CD4-positive, alpha-beta T cell treated with Interleukin-1 beta for 1 hour (primary cell): ENCODE results near the gene ATXN2.
"Not testable (repeated sequence)": the region's sequence is repeated elsewhere in the genome, so short reads cannot be mapped to it uniquely, and the experiment has no call there.

Source experiments
- DNase-seq, 2 donors: peaks; one replicate each; pipeline ENCODE4 v3.0.0-alpha.2; 2020 to 2022

The ATXN2 gene

DNA sequence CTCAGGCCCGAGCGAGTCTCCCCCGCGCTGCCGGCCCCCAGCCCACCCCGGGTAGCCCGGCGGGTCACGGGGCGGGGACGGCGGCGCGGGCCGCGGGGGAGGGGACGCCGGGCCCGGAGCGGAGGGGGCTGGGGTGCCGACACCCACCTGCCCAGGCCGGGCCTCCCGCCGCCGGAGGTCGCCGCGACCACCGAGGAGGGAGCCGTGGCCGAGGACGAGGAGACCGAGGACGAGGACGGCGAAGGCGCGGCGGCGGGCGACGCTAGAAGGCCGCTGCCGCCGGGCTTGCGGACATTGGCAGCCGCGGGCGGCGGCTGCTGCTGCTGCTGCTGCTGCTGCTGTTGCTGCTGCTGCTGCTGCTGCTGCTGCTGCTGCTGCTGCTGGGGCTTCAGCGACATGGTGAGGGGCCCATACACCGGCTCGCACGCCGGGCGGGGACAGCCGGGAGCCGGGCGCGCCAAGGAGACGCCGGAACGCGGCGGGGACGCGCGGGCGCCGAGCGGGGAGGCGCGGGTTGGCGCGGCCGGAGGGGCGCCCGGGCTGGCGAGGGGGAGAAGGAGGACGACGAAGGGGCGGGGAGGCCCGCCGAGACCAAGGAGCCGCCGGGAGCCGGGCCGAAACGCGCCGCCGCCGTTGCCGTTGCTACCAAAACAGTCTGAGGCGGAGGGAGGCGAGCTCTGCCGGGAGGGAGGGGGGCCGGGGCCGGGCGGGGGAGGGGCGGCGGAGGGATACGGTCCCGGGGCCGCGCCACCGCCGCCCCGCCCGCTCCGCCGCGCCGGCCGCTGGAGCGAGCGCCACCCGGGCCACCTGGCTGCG, at the start of gene ATXN2:
Gene ATXN2, minus strand, starts transcription at position 679 of the 816 bp plus-strand sequence. Its CDS starts 281 bp downstream, at position 398.
- DNase-seq: peak; percentile 69 to 76

GRCh38 chr12:111645433-111645832, 46.3 kb upstream of the ATXN2 start:
- DNase-seq: no peak

DNA sequence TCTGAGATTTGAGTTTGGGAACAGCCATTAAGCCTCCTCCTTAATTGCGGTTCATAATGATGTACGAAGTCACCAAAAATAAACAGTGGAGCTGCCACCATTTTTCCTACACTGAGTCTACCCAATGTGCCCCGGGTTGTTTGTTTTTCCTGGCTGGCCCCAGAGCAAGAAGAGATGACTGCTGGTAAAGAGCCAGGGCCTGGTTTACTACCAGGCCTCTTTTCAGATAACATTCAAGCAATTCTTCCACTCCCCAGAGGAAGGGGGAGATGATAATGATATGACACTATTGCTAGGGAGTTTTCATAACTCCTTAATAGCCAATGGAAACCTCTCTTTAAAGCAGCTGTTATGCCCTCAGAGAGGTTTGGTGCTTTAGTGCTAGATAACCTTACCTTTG, 44.3 kb upstream of the ATXN2 start:
- DNase-seq: no peak

DNA sequence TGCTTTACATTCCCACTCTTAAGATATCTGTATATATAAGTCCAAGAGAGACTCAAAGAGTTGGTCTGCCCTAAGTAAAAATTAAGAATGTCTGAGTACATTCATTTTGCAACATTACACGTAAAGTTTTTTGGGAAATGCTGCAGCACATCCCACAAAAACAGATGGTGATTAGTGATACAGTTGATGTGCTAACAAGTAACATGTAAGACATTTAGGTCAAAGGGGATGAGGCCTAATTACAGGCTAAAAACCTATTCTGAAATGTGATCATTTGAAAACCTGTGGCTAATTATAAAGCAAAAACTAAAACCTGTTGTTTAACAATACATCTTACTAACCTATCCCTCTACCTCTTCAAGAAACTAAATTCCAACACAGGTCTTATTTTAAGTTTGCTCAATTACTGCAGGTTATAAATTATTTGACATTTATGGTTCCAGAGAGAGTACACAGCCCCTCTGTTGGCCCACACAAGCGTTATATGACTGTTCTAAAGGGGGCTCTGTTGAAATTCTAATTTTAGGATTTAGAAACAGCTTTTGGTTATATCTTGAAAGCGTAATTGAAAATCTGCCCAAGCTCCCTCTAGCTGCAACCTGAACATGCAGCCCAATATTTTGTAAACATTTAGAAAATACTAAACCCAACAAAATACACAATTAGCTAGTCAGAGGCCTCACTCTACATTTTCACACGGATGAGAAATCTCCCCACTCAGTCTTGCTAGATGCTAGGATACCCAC, 43.7 kb upstream of the ATXN2 start:
- no peak for DNase-seq

- DNase-seq: no peak
These were observed 41.4 kb upstream of the ATXN2 start for GRCh38 chr12:111640506-111640905.

DNA sequence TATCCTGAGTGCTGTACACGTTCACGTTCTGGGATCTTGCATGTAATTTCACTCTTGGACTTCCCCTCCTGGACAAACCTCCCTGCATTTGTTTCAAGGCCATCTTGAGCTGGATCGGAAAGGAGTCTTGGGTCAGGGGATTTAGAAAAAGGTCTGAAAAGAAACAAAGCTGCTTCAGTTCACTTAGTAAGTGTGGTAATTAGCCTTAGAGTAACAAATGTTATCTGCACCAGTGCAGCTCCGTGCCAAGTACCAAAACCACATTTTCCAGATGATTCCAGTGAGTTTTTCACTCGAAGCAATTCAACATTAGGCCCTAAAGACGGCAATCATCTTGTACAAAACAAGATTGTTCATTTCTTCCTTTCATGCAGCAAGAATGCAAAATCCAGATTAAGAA, 39.4 kb upstream of the ATXN2 start:
- no peak for DNase-seq

DNA sequence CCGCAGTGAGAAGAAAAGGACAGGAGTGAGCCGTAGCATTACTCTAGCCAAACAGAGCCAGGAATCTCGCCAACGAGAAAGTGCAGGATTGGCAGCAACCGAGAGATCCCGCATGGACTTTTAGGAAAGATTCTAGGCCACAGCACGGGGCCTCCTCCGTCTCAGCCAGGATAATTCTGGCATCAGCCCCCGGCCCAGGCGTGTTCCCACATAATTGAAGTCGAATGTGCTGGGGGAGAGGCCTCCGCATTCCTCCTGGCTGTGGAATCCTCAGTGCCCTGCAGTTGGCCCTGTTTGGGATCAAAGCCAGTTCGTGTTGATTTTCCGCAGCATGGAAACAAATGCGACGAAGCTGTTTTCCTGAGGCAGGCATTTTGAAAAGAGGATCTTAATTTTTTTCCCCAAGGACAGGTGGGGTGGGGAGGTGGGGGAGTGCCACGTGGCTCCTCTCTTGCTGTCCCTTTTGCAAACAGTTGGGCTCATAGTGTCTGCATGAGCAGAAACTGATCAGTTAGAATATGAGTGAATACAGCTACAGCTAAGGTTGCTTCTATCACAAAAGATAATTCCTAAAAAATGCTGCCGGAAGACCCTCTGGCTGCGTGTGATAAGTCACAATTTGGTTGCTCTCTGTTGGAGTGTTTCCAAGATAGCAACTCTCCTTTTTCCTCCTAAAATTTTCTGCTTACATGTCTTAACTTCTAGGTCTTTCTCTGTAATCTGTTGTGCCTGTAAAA, 37.3 kb upstream of the ATXN2 start:
- DNase-seq: no peak

DNA sequence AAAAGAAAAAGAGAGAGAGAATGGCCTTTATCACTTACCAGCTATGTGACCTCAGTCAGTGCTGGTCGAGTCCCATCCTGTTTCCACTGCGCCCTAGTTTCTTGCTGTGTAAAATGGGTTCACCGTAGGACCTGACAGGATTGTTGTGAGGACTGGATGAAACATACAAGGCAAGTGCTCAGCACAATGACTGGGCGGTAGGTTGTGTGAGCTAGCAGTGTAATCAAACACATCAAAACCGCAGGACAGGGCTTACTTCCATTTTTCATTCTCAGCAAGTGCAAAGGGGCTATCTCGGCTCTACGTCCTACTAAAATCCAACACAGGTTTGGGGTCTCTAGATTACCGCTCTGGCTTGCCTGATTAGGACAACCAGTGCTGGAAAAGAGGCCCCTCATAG, 36.4 kb upstream of the ATXN2 start:
- DNase-seq: no peak

GRCh38 chr12:111628505-111629260, 29.6 kb upstream of the ATXN2 start:
- DNase-seq: no peak

DNA sequence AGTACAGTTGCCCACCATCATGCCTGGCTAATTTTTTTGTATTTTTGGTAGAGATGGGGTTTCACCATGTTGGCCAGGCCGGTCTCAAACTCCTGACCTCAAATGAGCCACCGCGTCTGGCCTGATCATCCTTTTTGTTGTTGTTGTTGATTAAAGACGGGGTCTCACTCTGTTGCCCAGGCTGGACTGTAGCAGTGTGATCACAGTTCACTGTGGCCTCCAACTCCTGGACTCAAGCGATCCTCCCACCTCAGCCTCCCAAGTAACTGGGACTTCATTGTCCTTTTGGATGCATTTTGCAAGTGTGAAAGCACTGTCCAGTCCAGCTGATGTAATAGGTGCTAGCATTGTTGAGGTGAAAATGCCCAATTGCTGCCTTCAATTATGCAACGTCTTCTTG, 27.1 kb upstream of the ATXN2 start:
- no peak for DNase-seq

DNA sequence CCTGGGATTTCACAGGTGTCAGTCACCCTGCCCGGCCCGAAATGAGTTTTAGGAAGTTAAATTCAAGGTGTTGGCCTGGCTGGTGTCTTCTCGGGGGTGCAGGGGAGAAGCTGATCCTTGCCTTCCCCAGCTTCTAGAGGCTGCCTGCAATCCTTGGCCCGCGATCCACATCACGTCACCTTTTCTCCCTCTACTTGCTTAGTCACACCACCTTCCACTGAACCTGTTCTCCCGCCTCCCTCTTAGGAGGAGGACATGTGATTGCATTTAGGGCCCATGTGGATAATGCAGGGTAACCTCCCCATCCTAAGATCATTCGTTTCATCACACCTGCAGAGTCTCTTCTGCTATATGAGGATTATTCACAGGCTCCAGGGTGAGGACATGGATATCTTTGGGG, 25.4 kb upstream of the ATXN2 start:
- DNase-seq: no peak

GRCh38 chr12:111617841-111618240, 18.7 kb upstream of the ATXN2 start:
- DNase-seq: not testable (repeated sequence)

GRCh38 chr12:111616177-111616623, 17.1 kb upstream of the ATXN2 start:
- DNase-seq: no peak

DNA sequence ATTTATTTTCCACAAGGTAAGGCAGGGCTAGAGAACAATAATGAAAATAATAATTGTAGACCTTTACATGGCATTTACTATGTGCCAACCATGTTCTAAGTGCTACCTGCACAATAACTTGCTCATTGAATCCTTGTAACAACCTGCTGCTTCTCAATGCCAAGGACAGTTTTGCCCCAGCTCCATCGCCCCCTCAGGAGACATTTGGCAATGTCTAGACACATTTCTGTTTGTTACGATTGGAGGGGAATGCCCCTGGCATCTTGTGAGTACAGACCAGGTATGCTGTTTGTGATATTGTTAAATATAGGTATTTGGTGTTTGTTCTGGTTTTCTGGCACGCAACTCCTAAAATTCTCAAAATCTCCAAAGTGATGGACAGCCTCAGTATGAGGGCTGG, 8.1 kb upstream of the ATXN2 start:
- DNase-seq: no peak

DNA sequence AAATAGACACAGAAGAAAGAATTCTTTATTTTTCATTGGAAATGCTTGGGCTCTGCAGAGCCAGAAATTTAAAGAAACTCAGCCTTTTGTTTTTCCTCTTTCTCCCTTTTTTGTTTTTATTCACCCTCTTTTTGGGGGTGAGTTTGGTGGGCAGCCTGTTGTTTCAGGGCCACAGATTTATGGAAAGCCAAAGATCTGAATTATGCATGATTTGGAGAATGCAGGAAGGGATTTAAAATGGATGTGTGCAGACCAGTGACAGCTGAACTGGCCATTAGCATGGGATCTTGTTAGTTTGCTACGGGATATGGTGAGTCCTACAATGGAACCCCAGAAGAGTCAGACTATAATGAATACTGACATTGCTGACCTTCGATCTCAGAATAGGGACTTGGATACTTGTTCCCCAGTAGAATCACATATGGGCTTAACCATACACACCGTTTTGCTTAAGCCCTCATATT, 7.7 kb upstream of the ATXN2 start:
- DNase-seq: no peak

GRCh38 chr12:111605911-111606766, 7.0 kb upstream of the ATXN2 start:
- DNase-seq: no peak

DNA sequence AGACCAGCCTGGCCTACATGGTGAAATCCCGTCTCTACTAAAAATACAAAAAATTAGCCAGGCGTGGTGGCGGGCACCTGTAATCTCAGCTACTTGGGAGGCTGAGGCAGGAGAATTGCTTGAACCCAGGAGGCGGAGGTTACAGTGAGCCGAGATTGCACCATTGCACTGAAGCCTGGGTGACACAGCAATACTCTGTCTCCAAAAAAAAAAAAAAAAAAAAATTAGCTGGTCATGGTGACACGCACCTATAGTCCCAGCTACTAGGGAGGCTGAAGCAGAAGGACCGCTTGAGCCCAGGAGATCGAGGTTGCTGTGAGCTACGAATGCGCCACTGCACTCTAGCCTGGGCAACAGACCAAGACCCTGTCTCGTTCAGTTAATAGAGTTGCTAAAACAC, 3.7 kb upstream of the ATXN2 start:
- not testable (repeated sequence) for DNase-seq

DNA sequence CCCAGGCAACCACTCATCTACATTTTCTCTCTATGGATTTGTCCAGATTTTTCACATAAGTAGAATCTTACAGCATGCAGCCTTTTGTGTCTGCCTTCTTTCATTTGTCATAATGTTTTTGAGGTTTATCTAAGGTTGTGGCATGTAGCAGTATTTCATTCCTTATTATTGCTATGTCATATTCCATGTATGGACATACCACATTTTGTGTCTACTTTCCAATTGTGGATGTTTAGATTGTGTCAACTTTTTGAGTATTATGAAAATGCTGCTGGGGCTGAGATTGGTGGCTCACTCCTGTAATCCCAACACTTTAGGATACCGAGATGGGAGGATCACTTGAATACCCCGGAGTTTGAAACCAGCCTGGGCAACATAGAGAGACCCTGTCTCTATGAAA, 3.2 kb upstream of the ATXN2 start:
- DNase-seq: no peak

- DNase-seq: not testable (repeated sequence)
These were observed 1.9 kb upstream of the ATXN2 start for GRCh38 chr12:111600986-111601385.

DNA sequence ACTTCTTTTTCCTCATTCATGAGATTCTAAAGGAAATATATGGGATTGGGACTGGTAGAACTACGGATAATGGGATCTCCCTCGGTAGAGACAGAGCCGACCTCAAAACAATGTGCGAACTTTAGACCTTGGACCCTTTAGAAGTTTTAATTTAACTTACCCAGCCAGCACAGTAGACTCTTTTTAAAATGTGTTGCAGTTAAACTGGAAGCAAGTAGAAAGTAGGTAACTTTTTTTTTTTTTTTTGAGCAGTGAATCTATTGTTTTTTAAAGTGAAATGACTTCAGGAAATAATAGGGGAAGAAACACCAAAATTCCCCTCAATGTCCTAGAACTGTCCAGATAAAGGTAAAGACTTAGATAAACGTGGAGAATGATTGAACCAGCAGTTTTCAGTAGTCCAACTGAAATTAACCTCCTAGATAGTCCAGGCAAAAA, 1.1 kb upstream of the ATXN2 start:
- DNase-seq: no peak

GRCh38 chr12:111599453-111600204, 514 bp upstream of the ATXN2 start:
- DNase-seq: peak; percentile 86 to 87
